CD4-positive, alpha-beta T cell (primary cell): ENCODE data around the gene ZBTB7C. TPM values are rescaled to one million over a fixed set of nuclear protein-coding genes. Genes with fewer than 3 reads are reported as not detected.

Source experiments
- ATAC-seq: fragments of 200-7000 bp; cut with Tn5 transposase; one replicate; pipeline ENCODE4 v1.10.0; 2022; ENCODE audit warnings: mild to moderate bottlenecking; ENCODE audit not compliant: poor library complexity
- CTCF ChIA-PET: fragments of 350-600 bp; sonication (Branson Sonifier 250); formaldehyde crosslinking; loops from one replicate; lab custom pipeline; 2021; ENCODE audit warnings: antibody characterized with exemption, inconsistent platforms; lab: Charles Lee
- POLR2A ChIA-PET: fragments of 350-600 bp; sonication (Branson Sonifier 250); formaldehyde crosslinking; loops from one replicate; lab custom pipeline; 2021; ENCODE audit warnings: antibody characterized with exemption, inconsistent platforms; lab: Charles Lee
- DNase-seq, 14 experiments: peaks; one replicate each; pipeline ENCODE4 v3.0.0-alpha.2; 2013 to 2020; ENCODE audit warnings: mixed read lengths in 2 of 14
- H3K27ac ChIP-seq, 2 donors: one replicate each; pipeline versions ENCODE4 v1.5.1 to v1.7.0; 2013; ENCODE audit warnings: low read length in 2 of 2, low read depth in 1 of 2, mild to moderate bottlenecking in 1 of 2
- H3K27me3 ChIP-seq, 2 experiments: 1 replicate in 1 of 2; 2 replicates in 1 of 2; pipeline versions ENCODE4 v1.6.1 to v1.7.0; 2013; ENCODE audit warnings: low read length in 2 of 2, control low read depth in 1 of 2, mild to moderate bottlenecking in 1 of 2, moderate library complexity in 1 of 2; ENCODE audit not compliant: insufficient read depth in 2 of 2, control insufficient read depth in 1 of 2
- H3K36me3 ChIP-seq: one replicate; pipeline ENCODE4 v1.6.1; 2013; ENCODE audit warnings: low read length, control low read depth; ENCODE audit not compliant: insufficient read depth
- H3K4me1 ChIP-seq: one replicate; pipeline ENCODE4 v1.6.1; 2013; ENCODE audit warnings: low read length, control low read depth; ENCODE audit not compliant: insufficient read depth
- H3K4me3 ChIP-seq: one replicate; pipeline ENCODE4 v1.5.1; 2013; ENCODE audit warnings: mild to moderate bottlenecking, low read length, moderate library complexity
- H3K9me3 ChIP-seq, 2 experiments: 1 replicate in 1 of 2; 2 replicates in 1 of 2; pipeline versions ENCODE4 v1.6.1 to v1.7.0; 2013; ENCODE audit warnings: low read length in 2 of 2, mild to moderate bottlenecking in 2 of 2, control low read depth in 1 of 2, moderate library complexity in 1 of 2; ENCODE audit not compliant: control insufficient read depth in 1 of 2, insufficient read depth in 1 of 2
- H3K27ac Mint-ChIP-seq: one replicate; pipeline ENCODE4 v1.8.0; 2020; ENCODE audit warnings: mixed read lengths
- H3K27me3 Mint-ChIP-seq: one replicate; pipeline ENCODE4 v1.8.0; 2021; ENCODE audit warnings: mixed read lengths
- H3K36me3 Mint-ChIP-seq: one replicate; pipeline ENCODE4 v1.8.0; 2021; ENCODE audit warnings: low read depth, mixed read lengths
- H3K4me1 Mint-ChIP-seq: one replicate; pipeline ENCODE4 v1.8.0; 2021; ENCODE audit warnings: low read depth, mixed read lengths
- H3K4me3 Mint-ChIP-seq: one replicate; pipeline ENCODE4 v1.8.0; 2020; ENCODE audit warnings: mild to moderate bottlenecking, mixed read lengths
- H3K9me3 Mint-ChIP-seq: one replicate; pipeline ENCODE4 v1.8.0; 2020; ENCODE audit warnings: mixed read lengths
- intact Hi-C, 2 experiments: fragments of 100-400 bp; cut with DNase I in 1 of 2; cut with micrococcal nuclease in 1 of 2; formaldehyde crosslinking; loops; one replicate each; pipeline versions ENCODE4 v1.15.1 to v1.9.0; 2023 to 2025; cut with DNase I, micrococcal nuclease
- total RNA-seq, 174 experiments: library from RNA in 2 of 174; stranded (reverse) in 2 of 174; gene quantifications; one replicate each; pipeline ENCODE4 v1.2.3 and lab custom pipeline; 2021 to 2026
- TF ChIP-seq, protein P1 (sequence below): fragments of 200-600 bp; IDR thresholded peaks from one replicate; pipeline ENCODE4 v1.8.0; 2022; ENCODE audit warnings: antibody characterized with exemption, mild to moderate bottlenecking

Gene ZBTB7C
- total RNA-seq, 2 experiments from 2014 or later, result not detected

DNA sequence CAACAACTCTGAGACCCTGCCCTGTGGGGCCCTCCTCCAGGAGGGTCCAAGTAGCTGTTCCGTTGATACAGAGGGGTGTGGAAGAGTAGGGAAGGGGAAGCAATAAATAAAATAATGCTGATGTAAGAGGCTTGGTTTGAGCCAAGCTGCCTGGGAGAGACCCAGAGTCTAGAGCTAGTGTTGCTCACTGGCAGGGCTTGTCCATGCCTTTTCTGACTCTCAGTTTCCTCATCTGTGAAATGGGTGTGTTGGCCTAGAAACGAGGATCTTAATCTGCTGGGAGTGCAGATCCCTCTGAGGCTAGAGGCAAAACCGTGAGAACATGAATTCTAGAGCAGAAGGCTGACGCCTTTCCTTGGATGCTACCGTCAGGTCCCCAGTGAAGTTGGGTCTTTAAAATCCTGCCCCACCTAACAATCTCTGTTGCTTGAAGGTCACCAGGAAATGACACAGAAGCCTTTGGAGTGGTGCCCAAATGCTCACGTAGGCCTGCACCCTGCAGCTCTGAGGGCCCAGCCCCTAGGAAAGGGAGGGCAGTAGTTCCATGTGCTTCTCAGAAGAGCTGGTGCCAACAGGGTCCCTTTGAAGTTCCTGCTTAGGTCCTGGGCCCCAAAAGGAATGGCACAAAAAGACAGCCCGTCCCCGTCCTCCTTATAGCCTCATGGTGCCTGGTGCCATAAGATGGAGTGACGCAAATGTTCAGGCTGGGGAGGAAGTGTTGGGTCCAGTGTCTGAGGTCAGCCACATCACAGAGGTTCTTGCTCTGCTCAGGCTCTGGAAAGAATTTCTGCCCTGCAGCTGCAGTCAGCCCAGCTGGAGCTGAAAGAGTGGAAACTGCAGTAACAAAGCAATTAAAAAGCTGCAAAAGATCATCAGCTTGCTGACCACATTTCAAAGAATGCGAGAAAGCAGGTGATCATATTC is 405.5 kb downstream of the ZBTB7C start:
- no peak overlapping the region for H3K4me3 Mint-ChIP-seq
- Histone ChIP-seq H3K4me1 (peaks cover 10% of the 10 kb centered on the region), H3K27ac (no peak overlapping the region), H3K36me3 (no peaks in the 10 kb centered on the region), H3K4me3 (no peak overlapping the region), H3K27me3 (peaks cover 6 to 7% of the 10 kb centered on the region in 2 experiments), H3K9me3 (no peaks in the 10 kb centered on the region)
- intact Hi-C loops, result no loop called here
- H3K4me1 Mint-ChIP-seq, result peaks cover 3% of the 10 kb centered on the region
- ATAC-seq (no peak), DNase-seq (peak in 1 of 14 experiments; percentile 6)
- H3K27ac Mint-ChIP-seq, result no peak overlapping the region
- ChIA-PET CTCF (no interaction called here), POLR2A (no interaction called here)
- no peaks in the 10 kb centered on the region for H3K9me3 Mint-ChIP-seq
- no peaks in the 10 kb centered on the region for H3K36me3 Mint-ChIP-seq
- no peaks in the 10 kb centered on the region for H3K27me3 Mint-ChIP-seq
- TF ChIP-seq, protein P1, sequence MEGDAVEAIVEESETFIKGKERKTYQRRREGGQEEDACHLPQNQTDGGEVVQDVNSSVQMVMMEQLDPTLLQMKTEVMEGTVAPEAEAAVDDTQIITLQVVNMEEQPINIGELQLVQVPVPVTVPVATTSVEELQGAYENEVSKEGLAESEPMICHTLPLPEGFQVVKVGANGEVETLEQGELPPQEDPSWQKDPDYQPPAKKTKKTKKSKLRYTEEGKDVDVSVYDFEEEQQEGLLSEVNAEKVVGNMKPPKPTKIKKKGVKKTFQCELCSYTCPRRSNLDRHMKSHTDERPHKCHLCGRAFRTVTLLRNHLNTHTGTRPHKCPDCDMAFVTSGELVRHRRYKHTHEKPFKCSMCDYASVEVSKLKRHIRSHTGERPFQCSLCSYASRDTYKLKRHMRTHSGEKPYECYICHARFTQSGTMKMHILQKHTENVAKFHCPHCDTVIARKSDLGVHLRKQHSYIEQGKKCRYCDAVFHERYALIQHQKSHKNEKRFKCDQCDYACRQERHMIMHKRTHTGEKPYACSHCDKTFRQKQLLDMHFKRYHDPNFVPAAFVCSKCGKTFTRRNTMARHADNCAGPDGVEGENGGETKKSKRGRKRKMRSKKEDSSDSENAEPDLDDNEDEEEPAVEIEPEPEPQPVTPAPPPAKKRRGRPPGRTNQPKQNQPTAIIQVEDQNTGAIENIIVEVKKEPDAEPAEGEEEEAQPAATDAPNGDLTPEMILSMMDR, result no peak

DNA sequence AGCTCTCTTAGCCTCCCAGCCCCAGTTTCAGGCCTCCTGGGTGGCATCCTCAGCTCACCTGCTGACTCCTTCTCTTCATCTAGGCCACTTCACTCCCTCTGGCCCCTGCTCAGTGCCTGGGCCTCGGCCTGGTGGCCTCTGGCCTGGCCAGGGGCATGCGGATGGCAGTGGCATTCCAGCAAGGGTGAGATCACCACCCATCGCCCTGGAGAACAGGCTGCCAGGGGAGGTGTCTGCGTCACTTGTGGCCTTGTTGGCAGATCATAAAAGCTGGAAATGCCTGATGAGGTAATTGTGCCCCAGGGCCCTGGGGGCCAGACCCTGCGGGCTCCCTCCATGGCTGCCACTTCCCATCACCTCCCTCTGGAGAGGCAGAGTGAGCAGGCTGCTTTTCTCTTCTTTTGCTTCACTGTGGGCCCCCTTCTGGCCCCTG is 406.2 kb downstream of the ZBTB7C start:
- no peak overlapping the region for H3K4me3 Mint-ChIP-seq
- POLR2A ChIA-PET, result no interaction called here

DNA sequence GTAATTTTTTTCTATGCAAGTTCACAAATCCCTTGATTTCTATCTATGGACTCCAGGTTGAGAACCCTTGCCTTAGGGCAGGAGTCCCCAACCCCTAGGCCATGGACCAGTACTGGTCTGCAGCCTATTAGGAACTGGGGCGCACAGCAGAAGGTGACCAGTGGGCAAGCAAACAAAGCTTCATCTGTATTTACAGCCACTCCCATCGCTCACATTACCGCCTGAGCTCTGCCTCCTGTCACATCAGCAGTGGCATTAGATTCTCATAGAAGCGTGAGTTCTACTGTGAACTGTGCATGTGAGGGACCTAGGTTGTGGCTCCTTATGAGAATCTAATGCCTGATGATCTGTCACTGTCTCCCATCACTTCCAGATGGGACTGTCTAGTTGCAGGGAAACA is 408.5 kb downstream of the ZBTB7C start:
- Histone ChIP-seq H3K9me3 (peaks cover 3 to 6% of the 10 kb centered on the region in 2 experiments), H3K4me3 (no peak overlapping the region), H3K4me1 (no peaks in the 10 kb centered on the region), H3K36me3 (no peaks in the 10 kb centered on the region), H3K27ac (no peak overlapping the region), H3K27me3 (peaks cover 0 to 2% of the 10 kb centered on the region in 2 experiments)
- H3K27me3 Mint-ChIP-seq, result no peaks in the 10 kb centered on the region
- ATAC-seq, result no peak
- no peaks in the 10 kb centered on the region for H3K36me3 Mint-ChIP-seq
- TF ChIP-seq, protein P1, result no peak
- H3K4me3 Mint-ChIP-seq, result no peak overlapping the region
- H3K27ac Mint-ChIP-seq, result no peak overlapping the region
- CTCF ChIA-PET, result no interaction called here
- intact Hi-C loops, result no loop called here
- no peak for DNase-seq
- peaks cover 11% of the 10 kb centered on the region for H3K9me3 Mint-ChIP-seq
- H3K4me1 Mint-ChIP-seq, result no peaks in the 10 kb centered on the region
- POLR2A ChIA-PET, result no interaction called here

More for the DNA sequence above, 406.2 kb downstream of the ZBTB7C start:
- Mint-ChIP-seq H3K4me1 (no peaks in the 10 kb centered on the region), H3K9me3 (no peaks in the 10 kb centered on the region), H3K27me3 (no peaks in the 10 kb centered on the region), H3K36me3 (no peaks in the 10 kb centered on the region), H3K27ac (no peak overlapping the region)
- Histone ChIP-seq H3K4me1 (peaks cover 6% of the 10 kb centered on the region), H3K9me3 (no peaks in the 10 kb centered on the region), H3K27ac (no peak overlapping the region), H3K4me3 (no peak overlapping the region), H3K36me3 (no peaks in the 10 kb centered on the region), H3K27me3 (peaks cover 6% of the 10 kb centered on the region in 2 experiments)
- DNase-seq, result no peak
- CTCF ChIA-PET, result no interaction called here
- TF ChIP-seq, protein P1, result no peak
- intact Hi-C loops, result no loop called here
- no peak for ATAC-seq
